ENCODE data around the gene CP. TPM values are rescaled to one million over a fixed set of nuclear protein-coding genes. Genes with fewer than 3 reads are reported as not detected.

The CP gene
- total and polyA plus RNA-seq, 9 of the 15 experiments (the other 6 are each of a cell fraction or from before 2014, with no cell fraction given) = 0.30 to 0.75 TPM; not detected in 7

DNA sequence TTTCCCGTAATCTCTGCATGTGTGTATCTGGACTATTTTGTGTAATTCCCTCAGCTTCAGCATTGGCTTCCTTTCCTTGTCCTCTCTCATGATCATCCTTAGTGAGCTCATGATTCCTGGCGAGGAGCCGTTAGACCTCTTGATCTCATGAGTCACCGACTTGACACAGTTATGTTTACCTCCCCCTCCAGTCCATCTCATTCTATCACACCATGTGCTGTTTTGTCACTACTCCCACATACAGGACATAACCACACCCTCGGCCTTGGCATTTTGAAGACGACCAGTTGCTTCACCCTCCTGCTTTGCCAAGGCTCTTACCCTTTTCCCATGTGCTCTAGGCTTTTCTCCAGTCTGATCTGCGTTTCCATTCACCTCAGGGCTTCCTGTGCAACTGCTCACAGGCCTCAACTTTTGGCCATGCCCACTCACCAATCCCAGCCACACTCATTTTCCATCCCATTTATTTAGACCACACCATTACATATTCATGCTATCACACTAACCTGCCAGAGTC is 41.5 kb downstream of the CP start (continued):
- TF ChIP-seq HMG20A (CRISPR knock-in tag; conservative IDR thresholded peaks at IDR 0.05) = no peak
- TF ChIP-seq HOXB6 (CRISPR knock-in tag; IDR thresholded peaks at IDR 0.05; ENCODE audit: borderline replicate concordance) = no peak
- no peak for TF ChIP-seq MIER1 (IDR thresholded peaks at IDR 0.05; ENCODE audit: low read depth)
- TF ChIP-seq, protein P1, sequence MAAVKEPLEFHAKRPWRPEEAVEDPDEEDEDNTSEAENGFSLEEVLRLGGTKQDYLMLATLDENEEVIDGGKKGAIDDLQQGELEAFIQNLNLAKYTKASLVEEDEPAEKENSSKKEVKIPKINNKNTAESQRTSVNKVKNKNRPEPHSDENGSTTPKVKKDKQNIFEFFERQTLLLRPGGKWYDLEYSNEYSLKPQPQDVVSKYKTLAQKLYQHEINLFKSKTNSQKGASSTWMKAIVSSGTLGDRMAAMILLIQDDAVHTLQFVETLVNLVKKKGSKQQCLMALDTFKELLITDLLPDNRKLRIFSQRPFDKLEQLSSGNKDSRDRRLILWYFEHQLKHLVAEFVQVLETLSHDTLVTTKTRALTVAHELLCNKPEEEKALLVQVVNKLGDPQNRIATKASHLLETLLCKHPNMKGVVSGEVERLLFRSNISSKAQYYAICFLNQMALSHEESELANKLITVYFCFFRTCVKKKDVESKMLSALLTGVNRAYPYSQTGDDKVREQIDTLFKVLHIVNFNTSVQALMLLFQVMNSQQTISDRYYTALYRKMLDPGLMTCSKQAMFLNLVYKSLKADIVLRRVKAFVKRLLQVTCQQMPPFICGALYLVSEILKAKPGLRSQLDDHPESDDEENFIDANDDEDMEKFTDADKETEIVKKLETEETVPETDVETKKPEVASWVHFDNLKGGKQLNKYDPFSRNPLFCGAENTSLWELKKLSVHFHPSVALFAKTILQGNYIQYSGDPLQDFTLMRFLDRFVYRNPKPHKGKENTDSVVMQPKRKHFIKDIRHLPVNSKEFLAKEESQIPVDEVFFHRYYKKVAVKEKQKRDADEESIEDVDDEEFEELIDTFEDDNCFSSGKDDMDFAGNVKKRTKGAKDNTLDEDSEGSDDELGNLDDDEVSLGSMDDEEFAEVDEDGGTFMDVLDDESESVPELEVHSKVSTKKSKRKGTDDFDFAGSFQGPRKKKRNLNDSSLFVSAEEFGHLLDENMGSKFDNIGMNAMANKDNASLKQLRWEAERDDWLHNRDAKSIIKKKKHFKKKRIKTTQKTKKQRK (IDR thresholded peaks at IDR 0.05; ENCODE audit: borderline replicate concordance, low read depth, low read length) = no peak
- no peak for TF ChIP-seq TCF7 (IDR thresholded peaks at IDR 0.05; ENCODE audit: borderline replicate concordance)
- TF ChIP-seq FOXA1 (IDR thresholded peaks at IDR 0.05; ENCODE audit: borderline replicate concordance) = no peak
- TF ChIP-seq, protein P2, sequence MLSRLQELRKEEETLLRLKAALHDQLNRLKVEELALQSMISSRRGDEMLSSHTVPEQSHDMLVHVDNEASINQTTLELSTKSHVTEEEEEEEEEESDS (CRISPR knock-in tag; IDR thresholded peaks at IDR 0.05) = no peak
- TF ChIP-seq, protein P3, sequence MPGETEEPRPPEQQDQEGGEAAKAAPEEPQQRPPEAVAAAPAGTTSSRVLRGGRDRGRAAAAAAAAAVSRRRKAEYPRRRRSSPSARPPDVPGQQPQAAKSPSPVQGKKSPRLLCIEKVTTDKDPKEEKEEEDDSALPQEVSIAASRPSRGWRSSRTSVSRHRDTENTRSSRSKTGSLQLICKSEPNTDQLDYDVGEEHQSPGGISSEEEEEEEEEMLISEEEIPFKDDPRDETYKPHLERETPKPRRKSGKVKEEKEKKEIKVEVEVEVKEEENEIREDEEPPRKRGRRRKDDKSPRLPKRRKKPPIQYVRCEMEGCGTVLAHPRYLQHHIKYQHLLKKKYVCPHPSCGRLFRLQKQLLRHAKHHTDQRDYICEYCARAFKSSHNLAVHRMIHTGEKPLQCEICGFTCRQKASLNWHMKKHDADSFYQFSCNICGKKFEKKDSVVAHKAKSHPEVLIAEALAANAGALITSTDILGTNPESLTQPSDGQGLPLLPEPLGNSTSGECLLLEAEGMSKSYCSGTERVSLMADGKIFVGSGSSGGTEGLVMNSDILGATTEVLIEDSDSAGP (CRISPR knock-in tag; IDR thresholded peaks at IDR 0.05) = no peak
- TF ChIP-seq, protein P4, sequence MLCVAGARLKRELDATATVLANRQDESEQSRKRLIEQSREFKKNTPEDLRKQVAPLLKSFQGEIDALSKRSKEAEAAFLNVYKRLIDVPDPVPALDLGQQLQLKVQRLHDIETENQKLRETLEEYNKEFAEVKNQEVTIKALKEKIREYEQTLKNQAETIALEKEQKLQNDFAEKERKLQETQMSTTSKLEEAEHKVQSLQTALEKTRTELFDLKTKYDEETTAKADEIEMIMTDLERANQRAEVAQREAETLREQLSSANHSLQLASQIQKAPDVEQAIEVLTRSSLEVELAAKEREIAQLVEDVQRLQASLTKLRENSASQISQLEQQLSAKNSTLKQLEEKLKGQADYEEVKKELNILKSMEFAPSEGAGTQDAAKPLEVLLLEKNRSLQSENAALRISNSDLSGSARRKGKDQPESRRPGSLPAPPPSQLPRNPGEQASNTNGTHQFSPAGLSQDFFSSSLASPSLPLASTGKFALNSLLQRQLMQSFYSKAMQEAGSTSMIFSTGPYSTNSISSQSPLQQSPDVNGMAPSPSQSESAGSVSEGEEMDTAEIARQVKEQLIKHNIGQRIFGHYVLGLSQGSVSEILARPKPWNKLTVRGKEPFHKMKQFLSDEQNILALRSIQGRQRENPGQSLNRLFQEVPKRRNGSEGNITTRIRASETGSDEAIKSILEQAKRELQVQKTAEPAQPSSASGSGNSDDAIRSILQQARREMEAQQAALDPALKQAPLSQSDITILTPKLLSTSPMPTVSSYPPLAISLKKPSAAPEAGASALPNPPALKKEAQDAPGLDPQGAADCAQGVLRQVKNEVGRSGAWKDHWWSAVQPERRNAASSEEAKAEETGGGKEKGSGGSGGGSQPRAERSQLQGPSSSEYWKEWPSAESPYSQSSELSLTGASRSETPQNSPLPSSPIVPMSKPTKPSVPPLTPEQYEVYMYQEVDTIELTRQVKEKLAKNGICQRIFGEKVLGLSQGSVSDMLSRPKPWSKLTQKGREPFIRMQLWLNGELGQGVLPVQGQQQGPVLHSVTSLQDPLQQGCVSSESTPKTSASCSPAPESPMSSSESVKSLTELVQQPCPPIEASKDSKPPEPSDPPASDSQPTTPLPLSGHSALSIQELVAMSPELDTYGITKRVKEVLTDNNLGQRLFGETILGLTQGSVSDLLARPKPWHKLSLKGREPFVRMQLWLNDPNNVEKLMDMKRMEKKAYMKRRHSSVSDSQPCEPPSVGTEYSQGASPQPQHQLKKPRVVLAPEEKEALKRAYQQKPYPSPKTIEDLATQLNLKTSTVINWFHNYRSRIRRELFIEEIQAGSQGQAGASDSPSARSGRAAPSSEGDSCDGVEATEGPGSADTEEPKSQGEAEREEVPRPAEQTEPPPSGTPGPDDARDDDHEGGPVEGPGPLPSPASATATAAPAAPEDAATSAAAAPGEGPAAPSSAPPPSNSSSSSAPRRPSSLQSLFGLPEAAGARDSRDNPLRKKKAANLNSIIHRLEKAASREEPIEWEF (CRISPR knock-in tag; IDR thresholded peaks at IDR 0.05) = no peak
- no peak for TF ChIP-seq FUS (optimal IDR thresholded peaks at IDR 0.05; ENCODE audit: low read depth, low read length)
- no peak for TF ChIP-seq PML (IDR thresholded peaks at IDR 0.05; ENCODE audit: low read length)
- TF ChIP-seq ZNF431 (CRISPR knock-in tag; IDR thresholded peaks at IDR 0.05) = no peak
- TF ChIP-seq MCM3 (IDR thresholded peaks at IDR 0.05) = no peak
- TF ChIP-seq SP1 (CRISPR knock-in tag; IDR thresholded peaks at IDR 0.05) = no peak
- TF ChIP-seq PTRF (tag; IDR thresholded peaks at IDR 0.05) = no peak
- no peak for TF ChIP-seq FOXA3 (CRISPR knock-in tag; conservative IDR thresholded peaks at IDR 0.05 in 1 of 2, IDR thresholded peaks at IDR 0.05 in 1 of 2)
- TF ChIP-seq, protein P5, sequence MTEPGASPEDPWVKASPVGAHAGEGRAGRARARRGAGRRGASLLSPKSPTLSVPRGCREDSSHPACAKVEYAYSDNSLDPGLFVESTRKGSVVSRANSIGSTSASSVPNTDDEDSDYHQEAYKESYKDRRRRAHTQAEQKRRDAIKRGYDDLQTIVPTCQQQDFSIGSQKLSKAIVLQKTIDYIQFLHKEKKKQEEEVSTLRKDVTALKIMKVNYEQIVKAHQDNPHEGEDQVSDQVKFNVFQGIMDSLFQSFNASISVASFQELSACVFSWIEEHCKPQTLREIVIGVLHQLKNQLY (CRISPR knock-in tag; conservative IDR thresholded peaks at IDR 0.05) = no peak
- TF ChIP-seq BRD9 (IDR thresholded peaks at IDR 0.05; ENCODE audit: low read depth, partially characterized antibody) = peak; percentile 37
